ENCODE measurements around the gene JAKMIP2. TPM values are rescaled to one million over a fixed set of nuclear protein-coding genes. Genes with fewer than 3 reads are reported as not detected.
"Not testable (repeated sequence)": the region's sequence is repeated elsewhere in the genome, so short reads cannot be mapped to it uniquely, and the experiment has no call there.

Gene JAKMIP2
- total RNA-seq, 1 experiment from 2014 or later = not detected

DNA sequence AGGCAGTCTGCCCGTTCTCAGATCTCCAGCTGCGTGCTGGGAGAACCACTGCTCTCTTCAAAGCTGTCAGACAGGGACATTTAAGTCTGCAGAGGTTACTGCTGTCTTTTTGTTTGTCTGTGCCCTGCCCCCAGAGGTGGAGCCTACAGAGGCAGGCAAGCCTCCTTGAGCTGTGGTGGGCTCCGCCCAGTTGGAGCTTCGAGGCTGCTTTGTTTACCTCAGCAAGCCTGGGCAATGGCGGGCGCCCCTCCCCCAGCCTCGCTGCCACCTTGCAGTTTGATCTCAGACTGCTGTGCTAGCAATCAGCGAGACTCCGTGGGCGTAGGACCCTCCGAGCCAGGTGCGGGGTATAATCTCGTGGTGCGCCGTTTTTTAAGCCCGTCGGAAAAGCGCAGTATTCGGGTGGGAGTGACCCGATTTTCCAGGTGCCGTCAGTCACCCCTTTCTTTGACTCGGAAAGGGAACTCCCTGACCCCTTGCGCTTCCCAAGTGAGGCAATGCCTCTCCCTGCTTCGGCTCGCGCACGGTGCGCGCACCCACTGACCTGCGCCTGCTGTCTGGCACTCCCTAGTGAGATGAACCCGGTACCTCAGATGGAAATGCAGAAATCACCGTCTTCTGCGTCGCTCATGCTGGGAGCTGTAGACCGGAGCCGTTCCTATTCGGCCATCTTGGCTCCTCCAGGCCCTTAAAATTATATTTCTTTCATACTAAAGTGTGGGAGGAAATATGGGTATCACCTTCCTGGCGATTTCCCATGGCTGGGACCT, 61.2 kb downstream of the JAKMIP2 start:
- POLR2A ChIA-PET; RAD21 ChIA-PET (ENCODE audit: low non-redundant PET in 1 of 2, low total read pairs in 2 of 2, uncharacterized antibody in 2 of 2, unreplicated experiment in 2 of 2); H4K20me1 ChIP-seq (ENCODE audit: insufficient read depth); H3K36me3 ChIP-seq (ENCODE audit: control insufficient read depth in 1 of 2, insufficient read depth in 2 of 2, low read length in 2 of 2); H2AFZ ChIP-seq (ENCODE audit: low read depth, low read length, poor library complexity, severe bottlenecking); H3K9me2 ChIP-seq (ENCODE audit: insufficient read depth); H3K4me1 ChIP-seq (ENCODE audit: control insufficient read depth in 1 of 2, insufficient read depth in 2 of 2, low read length in 2 of 2); H3K9ac ChIP-seq (ENCODE audit: low read length); ATAC-seq; DNase-seq (ENCODE audit: low read depth, low spot score); intact Hi-C loops (cut with micrococcal nuclease); H3K9me3 ChIP-seq (ENCODE audit: control insufficient read depth in 1 of 2, insufficient read depth in 1 of 2, low read depth in 1 of 2, low read length in 2 of 2); H3K27ac ChIP-seq (ENCODE audit: low read depth, low read length); H3K79me2 ChIP-seq (ENCODE audit: insufficient read depth, low read length); BruUV-seq (replicated peaks); CTCF ChIA-PET; H3K27me3 ChIP-seq (ENCODE audit: insufficient read depth, low read length); H3K4me3 ChIP-seq (replicated peaks in 1 of 2; ENCODE audit: low read depth in 1 of 2, low read length in 2 of 2); H3K4me2 ChIP-seq (ENCODE audit: low read length): not testable (repeated sequence)

DNA sequence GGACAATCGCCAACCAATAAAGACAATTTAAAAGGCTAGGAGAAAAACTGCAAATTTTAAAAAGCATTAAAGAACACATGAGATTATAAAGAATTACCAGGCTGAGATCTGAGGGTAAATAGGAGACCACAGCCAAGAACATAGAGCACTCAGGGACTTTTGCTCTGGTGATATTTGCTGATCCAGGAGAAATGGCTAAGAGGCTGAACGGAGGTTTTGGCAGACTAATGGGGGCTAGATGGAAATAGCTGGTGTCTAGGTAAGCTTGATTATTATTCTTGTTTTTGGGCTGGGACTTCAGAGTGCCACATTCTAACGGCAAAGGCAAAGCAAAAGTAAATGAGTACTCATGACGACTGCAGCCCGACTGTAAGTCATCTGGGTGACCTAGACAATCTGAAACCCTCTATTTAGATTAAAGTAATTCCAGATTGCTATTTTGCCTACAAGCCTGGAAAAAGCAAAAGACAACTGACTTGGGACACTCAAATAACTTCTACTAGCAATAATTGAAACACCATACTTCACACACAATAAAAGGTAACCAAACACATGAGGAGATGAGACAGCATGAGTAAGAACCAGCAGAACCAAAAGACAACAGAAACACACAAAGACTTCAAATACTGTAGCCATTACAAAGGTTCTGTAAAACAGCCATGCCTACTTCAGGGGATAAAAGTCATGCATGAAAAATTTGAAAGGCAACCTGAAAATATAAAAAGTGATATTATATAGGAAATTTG, 68.8 kb downstream of the JAKMIP2 start:
- no peak overlapping the region for H3K4me3 ChIP-seq (replicated peaks in 1 of 2; ENCODE audit: low read depth in 1 of 2, low read length in 2 of 2)
- CTCF ChIA-PET = no interaction called here
- TF ChIP-seq, protein P1, sequence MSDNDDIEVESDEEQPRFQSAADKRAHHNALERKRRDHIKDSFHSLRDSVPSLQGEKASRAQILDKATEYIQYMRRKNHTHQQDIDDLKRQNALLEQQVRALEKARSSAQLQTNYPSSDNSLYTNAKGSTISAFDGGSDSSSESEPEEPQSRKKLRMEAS (IDR thresholded peaks at IDR 0.05) = no peak
- RAD21 ChIA-PET (ENCODE audit: low non-redundant PET in 1 of 2, low total read pairs in 2 of 2, uncharacterized antibody in 2 of 2, unreplicated experiment in 2 of 2) = no interaction called here
- no peak overlapping the region for H3K4me2 ChIP-seq (ENCODE audit: low read length)
- H3K9ac ChIP-seq (ENCODE audit: low read length) = no peak overlapping the region
- no peaks in the 10 kb centered on the region for H3K9me2 ChIP-seq (ENCODE audit: insufficient read depth)
- H4K20me1 ChIP-seq (ENCODE audit: insufficient read depth) = no peaks in the 10 kb centered on the region
- no peak overlapping the region for H3K27ac ChIP-seq (ENCODE audit: low read depth, low read length)
- no peaks in the 10 kb centered on the region for H3K9me3 ChIP-seq (ENCODE audit: control insufficient read depth in 1 of 2, insufficient read depth in 1 of 2, low read depth in 1 of 2, low read length in 2 of 2)
- no peak overlapping the region for H2AFZ ChIP-seq (ENCODE audit: low read depth, low read length, poor library complexity, severe bottlenecking)
- no peaks in the 10 kb centered on the region for H3K27me3 ChIP-seq (ENCODE audit: insufficient read depth, low read length)
- H3K4me1 ChIP-seq (ENCODE audit: control insufficient read depth in 1 of 2, insufficient read depth in 2 of 2, low read length in 2 of 2) = no peaks in the 10 kb centered on the region
- ATAC-seq = no peak
- no peaks in the 10 kb centered on the region for H3K79me2 ChIP-seq (ENCODE audit: insufficient read depth, low read length)
- no peaks in the 10 kb centered on the region for H3K36me3 ChIP-seq (ENCODE audit: control insufficient read depth in 1 of 2, insufficient read depth in 2 of 2, low read length in 2 of 2)
- POLR2A ChIA-PET = no interaction called here
- intact Hi-C loops (cut with micrococcal nuclease) = no loop called here
- BruUV-seq (replicated peaks) = no TSS peak
- DNase-seq (ENCODE audit: low read depth, low spot score) = no peak

Measured in HCT116 (cell line).